HTR-8/SVneo (cell line): ENCODE data around the gene DNAH1.
A peak's percentile ranks its signal among the peaks of the same experiment; 100 is the strongest.
"Not testable (repeated sequence)": the region's sequence is repeated elsewhere in the genome, so short reads cannot be mapped to it uniquely, and the experiment has no call there.

Experiments
- DNase-seq: peaks from one replicate; pipeline ENCODE4 v3.0.0; 2011; ENCODE audit warnings: low spot score, mixed read lengths; ENCODE audit not compliant: insufficient read length
- FAIRE-seq: peaks from 2 replicates; lab custom pipeline; 2011; peaks lifted over from hg19 to GRCh38; lab: Jason Lieb, UNC

The DNAH1 gene

DNA sequence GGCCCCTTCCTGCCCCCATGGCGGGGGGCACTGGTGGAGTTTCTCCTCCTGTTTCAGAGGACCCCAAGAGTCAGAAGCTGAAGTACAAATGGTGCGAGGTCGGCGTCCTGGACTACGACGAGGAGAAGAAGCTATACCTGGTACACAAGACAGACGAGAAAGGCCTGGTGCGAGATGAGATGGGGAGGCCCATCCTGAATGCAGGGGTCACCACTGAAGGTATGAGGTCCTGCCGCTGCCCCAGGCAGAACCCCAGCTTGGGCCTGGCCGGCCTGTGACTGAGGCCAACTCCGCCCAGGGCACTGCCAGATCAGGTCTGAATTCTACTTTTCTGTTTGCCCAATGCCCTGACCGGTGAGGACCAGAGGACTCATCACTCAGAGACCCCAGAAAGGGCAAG lies 15.0 kb downstream of the DNAH1 start:
- DNase-seq (no peak), FAIRE-seq (no peak)

DNA sequence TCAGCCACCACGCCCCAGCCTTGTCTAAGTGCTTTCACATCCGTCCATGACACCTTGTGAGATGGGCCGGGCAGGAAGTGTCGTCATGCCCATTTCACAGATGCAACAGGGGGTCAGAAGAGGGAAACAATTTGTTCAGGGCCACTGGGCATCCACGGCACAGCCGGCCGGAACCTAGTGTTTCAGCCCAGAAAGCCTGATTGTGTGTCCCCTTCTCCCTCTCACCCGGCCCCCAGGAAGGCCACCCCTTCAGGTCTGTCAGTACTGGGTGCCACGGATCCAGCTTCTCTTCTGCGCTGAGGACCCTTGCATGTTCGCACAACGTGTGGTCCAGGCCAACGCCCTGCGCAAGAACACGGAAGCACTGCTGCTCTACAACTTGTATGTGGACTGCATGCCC lies 15.8 kb downstream of the DNAH1 start:
- DNase-seq, result no peak
- peak; percentile 36 for FAIRE-seq

DNA sequence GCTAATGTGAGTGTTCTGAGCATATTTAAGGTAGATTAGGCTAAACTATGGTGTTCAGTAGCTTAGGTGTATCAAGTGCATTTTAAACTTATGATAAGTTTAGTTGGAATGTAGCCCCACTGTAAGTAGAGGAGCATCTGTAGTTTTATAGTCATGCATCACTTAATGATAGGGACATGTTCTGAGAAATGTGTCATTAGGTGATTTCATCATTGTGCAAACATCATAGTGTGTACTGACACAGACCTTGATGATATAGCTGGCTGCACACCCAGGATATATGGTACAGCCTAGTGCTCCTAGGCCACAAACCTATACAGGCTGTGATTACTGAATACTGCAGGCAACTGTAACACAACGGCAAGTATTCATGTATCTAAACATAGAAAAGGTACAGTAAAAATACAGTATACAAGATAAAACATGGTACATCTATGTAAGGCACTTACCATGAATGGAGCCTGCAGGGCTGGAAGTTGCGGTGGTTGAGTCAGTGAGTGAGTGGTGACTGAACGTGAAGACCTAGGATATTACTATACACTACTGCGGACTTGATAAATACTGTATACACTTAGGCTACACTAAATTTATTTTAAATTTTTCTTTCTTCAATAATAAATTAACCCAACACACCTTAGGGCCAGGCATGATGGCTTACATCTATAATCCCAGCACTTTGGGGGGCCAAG lies 17.9 kb downstream of the DNAH1 start:
- FAIRE-seq (no peak), DNase-seq (no peak)

- FAIRE-seq, DNase-seq: not testable (repeated sequence)
These were observed 22.0 kb downstream of the DNAH1 start for GRCh38 chr3:52338131-52338530.

DNA sequence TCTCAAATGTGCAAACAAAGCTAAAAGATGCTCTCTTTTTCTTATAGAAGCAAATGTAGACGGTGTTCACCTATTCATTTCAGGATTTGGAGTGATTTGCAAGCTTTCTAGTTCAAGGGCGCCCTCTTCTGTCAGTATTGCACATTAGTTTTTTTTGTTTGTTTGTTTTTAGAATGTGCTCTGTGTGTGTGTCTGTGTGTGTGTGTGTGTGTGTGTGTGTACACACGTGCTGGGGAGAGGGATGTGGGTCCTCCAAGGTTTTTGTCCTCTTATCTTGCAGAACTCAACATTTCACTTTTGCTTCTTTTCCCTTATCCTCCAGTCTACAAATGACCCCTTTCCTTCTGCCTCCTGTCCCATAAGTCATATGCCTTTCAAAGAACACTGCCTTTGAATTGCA lies 23.5 kb downstream of the DNAH1 start:
- DNase-seq (peak; percentile 61), FAIRE-seq (no peak)

DNA sequence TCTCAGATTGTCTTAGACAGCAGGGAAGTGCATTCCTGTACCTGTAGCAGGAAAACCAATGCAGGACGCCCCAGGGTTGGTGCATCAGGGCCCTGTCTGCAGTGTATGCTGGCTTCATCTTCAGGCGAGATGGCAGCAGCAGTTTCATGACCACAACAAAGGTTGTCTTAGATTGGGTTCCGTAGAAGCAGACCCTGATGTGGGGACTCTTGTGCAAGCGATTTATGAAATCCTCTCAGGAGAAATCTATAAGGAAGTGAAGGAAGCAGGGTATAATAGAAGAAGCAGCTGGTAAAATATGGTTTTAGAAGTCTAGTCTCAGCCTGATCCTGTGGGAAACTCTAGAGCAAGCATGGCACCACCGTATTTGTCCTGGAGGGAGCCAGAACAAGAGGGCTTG lies 25.0 kb downstream of the DNAH1 start:
- DNase-seq (no peak), FAIRE-seq (no peak)

- FAIRE-seq (no peak), DNase-seq (no peak)
These were observed 28.0 kb downstream of the DNAH1 start for GRCh38 chr3:52343946-52344600.

- DNase-seq, result no peak
- FAIRE-seq, result no peak
These were observed 29.5 kb downstream of the DNAH1 start for GRCh38 chr3:52345521-52346109.

GRCh38 chr3:52346623-52347530 lies 30.8 kb downstream of the DNAH1 start:
- FAIRE-seq, result peak; percentile 4
- no peak for DNase-seq

DNA sequence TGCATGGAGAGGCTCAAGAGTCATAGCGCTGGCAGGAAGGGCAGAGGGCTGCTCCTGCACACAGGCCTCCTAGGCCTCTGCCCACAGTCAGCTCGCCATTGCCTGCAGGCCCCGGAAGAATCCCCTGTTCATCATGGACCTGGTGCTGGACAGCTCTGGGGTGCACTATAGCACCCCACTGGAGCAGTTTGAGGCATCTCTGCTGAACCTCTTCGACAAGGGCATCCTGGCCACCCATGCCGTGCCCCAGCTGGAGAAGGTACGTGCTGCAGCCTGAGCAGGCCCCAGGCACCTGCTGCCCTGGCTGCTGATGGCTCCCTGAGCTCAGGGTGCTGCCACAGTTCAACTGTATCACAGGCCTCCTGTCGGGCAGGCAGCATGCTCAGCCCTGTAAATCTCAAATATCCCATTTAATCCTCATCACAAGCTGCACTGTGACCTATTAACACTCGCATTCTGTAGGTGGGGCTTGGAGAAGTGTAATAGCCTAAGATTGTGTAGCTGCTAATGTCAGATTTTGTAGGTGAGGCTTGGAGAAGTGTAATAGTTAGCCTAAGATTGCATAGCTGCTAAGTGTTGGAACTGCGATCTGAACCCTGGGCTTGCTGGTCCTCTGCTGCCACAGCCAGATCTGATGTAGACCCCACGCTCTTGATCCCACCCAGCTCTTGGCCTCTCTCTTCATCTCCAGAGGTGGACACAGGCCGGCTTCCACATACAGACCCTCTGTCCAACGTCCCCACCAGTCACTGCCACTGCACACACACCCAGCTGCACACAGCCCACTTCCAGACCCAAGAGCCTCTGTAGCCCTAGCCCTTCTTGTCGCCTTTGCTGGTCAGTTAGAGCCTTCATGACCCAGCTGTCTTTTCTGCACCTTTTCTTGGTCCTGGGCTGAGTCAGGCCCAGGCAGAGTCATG lies 31.9 kb downstream of the DNAH1 start:
- no peak for DNase-seq
- no peak for FAIRE-seq

DNA sequence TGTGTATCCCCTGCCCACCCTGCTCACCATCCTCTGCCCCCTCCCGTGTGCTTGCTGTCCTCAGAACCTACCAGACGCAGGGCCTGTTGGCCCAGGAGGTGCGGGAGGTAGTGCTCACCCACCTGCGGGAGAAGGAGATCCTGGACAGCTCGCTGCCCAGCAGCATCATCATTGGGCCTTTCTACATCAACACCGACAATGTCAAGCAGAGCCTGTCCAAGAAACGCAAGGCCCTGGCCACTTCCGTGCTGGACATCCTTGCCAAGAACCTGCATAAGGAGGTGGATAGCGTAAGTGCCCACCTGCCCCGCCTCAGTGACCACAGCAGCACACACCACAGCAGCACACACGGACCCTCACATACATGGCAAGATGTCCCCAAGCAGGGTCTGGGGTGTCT lies 33.0 kb downstream of the DNAH1 start:
- DNase-seq, result no peak
- FAIRE-seq, result peak; percentile 42

DNA sequence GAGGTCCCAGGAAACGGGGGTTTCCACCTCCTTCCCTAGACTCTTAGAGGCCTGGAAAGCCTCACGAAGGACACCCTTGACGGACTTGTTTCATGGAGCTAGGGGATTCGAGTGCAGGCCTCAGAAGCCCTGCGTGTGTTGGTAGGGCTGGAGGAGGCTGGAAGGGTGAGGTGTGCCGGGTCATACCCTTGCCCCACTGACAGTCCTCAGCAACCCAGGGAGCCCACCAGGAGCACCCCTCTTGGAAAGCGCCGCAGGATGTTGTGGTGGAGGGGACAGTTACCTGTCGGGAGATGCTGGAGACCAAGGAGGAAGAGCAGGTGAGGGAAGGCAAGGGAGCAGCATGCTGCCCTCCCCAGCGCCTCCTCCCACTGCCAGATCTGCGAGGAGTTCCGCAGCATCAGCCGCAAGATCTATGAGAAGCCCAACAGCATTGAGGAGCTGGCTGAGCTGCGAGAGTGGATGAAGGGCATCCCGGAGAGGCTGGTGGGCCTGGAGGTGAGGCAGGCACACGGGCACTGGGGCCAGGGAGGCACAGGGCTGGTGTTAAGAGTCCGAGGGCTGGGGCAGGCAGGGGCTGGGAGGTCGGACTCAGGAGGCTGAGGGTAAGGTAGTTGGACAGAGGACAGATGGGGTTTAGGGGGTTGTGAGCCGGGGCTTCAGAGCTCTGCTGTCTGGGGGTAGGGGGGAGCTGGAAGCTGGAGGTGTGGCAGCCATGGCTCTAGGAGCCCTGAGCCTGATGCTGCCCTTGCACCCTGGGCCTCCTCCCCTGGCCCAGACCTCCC lies 33.7 kb downstream of the DNAH1 start:
- no peak for DNase-seq

GRCh38 chr3:52350416-52350815 lies 34.3 kb downstream of the DNAH1 start:
- DNase-seq (no peak), FAIRE-seq (no peak)

More for the DNA sequence above, 33.7 kb downstream of the DNAH1 start:
- no peak for FAIRE-seq

- no peak for FAIRE-seq
- no peak for DNase-seq
These were observed 35.1 kb downstream of the DNAH1 start for GRCh38 chr3:52350981-52351761.

DNA sequence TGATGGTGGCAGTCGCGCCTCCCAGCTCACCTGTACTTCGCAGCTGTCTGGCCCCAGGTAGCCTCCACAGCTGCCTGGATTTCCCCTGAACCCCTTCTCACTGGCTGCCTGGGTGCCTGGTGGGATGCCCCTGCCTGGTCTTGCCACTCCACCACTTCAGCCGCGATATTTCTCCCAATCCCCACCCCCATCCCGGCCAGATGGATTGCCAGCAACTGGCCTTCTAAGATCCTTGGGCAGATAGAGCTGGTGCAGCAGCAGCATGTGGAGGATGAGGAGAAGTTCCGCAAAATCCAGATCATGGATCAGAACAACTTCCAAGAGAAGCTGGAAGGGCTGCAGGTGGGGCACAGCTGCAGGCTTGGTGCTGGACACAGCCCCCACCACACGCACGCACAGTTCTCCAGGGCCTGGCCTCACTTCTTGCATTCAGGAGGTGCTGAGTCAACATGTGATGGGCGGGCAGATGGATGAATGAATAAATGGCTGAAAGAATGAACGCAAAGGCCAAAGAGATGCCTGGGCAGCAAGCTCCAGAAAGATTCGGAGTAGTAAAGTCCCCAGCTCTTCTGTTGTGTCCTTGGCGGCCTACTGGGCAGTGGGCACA lies 35.7 kb downstream of the DNAH1 start:
- FAIRE-seq (no peak), DNase-seq (no peak)

DNA sequence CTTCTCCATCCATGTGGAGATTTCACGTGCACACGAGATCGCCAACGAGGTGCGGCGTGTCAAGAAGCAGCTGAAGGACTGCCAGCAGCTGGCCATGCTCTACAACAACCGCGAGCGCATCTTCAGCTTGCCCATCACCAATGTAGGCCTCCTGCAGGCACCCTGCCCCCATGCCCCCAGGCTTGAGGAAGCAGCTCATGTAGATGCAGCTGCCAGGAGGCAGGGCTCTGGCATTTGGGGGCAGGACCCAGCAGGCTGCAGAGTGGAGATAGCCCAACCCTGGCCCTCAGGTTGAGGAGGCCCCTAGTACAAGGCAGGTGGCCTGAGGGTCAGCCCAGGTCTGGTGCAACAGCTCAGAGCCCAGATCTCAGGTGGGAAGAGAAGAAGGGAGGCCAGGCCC lies 36.4 kb downstream of the DNAH1 start:
- DNase-seq (no peak), FAIRE-seq (no peak)

DNA sequence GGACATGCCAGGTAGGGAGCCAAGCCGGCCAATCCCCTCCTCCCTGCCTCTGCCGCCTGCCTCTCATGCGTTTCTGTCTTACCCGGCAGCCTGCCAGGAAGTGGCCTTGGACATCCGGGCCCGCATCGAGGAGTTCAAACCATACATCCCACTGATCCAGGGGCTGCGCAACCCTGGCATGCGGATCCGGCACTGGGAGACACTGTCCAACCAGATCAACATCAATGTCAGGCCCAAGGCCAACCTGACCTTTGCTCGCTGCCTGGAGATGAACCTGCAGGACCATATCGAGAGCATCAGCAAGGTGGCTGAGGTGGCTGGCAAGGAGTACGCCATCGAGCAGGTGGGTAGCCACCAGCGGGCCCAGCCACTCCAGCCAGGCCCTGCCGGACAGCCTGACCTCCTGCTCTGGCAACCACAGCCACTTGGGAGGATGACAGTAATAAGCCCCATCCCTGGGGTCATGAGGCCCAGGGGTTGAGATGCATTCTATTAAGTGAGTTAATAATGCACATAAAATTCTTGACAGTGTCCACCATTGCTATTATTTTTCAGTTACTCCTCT lies 37.3 kb downstream of the DNAH1 start:
- FAIRE-seq (peak; percentile 82), DNase-seq (no peak)
